Esophagus muscularis mucosa (tissue), 4 donors: Measurements from ENCODE around the gene RNF217. TPM values are rescaled to one million over a fixed set of nuclear protein-coding genes. Genes with fewer than 3 reads are reported as not detected.

Source experiments
- DNase-seq: peaks from one replicate; pipeline ENCODE4 v3.0.0-alpha.2; 2017; ENCODE audit errors: extremely low spot score
- H3K27ac ChIP-seq, 4 donors: fragments of 200-600 bp; sonication (generic); replicated peaks in 1 of 4; 1 replicate in 3 of 4; 2 replicates in 1 of 4; pipeline ENCODE4 v1.5.1; 2016 to 2019; ENCODE audit warnings: mild to moderate bottlenecking in 1 of 4
- H3K27me3 ChIP-seq, 4 donors: fragments of 200-600 bp; sonication (generic); one replicate each; pipeline versions ENCODE4 v1.5.1 to v1.6.0; 2016 to 2019
- H3K36me3 ChIP-seq, 4 donors: fragments of 200-600 bp; sonication (generic); one replicate each; pipeline ENCODE4 v1.5.1; 2016 to 2019
- H3K4me1 ChIP-seq, 4 donors: fragments of 200-600 bp; sonication (generic); one replicate each; pipeline ENCODE4 v1.5.1; 2016 to 2019
- H3K4me3 ChIP-seq, 4 donors: fragments of 200-600 bp; sonication (generic); 1 replicate in 2 of 4; 2 replicates in 2 of 4; pipeline ENCODE4 v1.5.1; 2016 to 2019; ENCODE audit warnings: mild to moderate bottlenecking in 4 of 4, moderate library complexity in 1 of 4
- H3K9me3 ChIP-seq, 4 donors: fragments of 200-600 bp; sonication (generic); 1 replicate in 3 of 4; 2 replicates in 1 of 4; pipeline ENCODE4 v1.5.1; 2016 to 2019
- EP300 ChIP-seq: sonication (generic); formaldehyde crosslinking; IDR thresholded peaks from one replicate; pipeline ENCODE4 v1.6.1; 2017; ENCODE audit warnings: antibody characterized with exemption
- POLR2A ChIP-seq: fragments of 450-650 bp; IDR thresholded peaks from one replicate; pipeline ENCODE4 v1.6.1; 2017; ENCODE audit warnings: antibody characterized with exemption, moderate library complexity, mild to moderate bottlenecking, low read depth
- POLR2AphosphoS5 ChIP-seq, 2 donors: sonication (generic); formaldehyde crosslinking; IDR thresholded peaks; one replicate each; pipeline ENCODE4 v1.6.1; 2017; ENCODE audit warnings: antibody characterized with exemption in 2 of 2
- WGBS: methylation state at CpG from one replicate; pipeline ENCODE4 v1.1.5; 2018; 5-methylcytosine and 5-hydroxymethylcytosine counted together
- intact Hi-C: fragments of 100-400 bp; cut with DNase I; formaldehyde crosslinking; loops from one replicate; pipeline ENCODE4 v1.15.1; 2023
- total RNA-seq, 4 donors: library from RNA; depleted of rRNA; stranded (reverse); fragments of >200 nt; gene quantifications; one replicate each; pipeline versions ENCODE4 v1.1.0 to v1.2.1, GENCODE V29; 2016
- TF ChIP-seq, protein P1 (sequence below), 3 experiments: fragments of 200-600 bp in 2 of 3; fragments of 450-650 bp in 1 of 3; sonication (generic) in 2 of 3; IDR thresholded peaks; one replicate each; pipeline ENCODE4 v1.5.1; 2017 to 2019; ENCODE audit warnings: antibody characterized with exemption in 3 of 3, mild to moderate bottlenecking in 2 of 3, moderate library complexity in 1 of 3

Gene RNF217
- total RNA-seq, 4 donors from 2014 or later, result 20.0 to 34.9 (median 23.2) TPM

DNA sequence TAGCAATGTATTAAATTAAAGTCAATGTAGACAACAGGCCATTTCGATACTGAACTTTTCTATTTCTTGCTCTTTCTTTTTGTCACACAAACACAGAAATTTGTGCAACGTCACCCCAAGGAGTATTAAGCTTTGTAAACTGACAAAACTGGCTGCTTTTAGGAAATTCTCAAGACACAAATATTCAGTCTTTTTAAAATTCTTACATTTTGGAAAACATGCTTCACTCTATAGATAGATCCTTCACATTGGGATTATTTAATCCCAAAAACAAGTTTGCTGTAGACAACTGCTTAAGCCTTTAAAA, 121.4 kb downstream of the RNF217 start:
- Histone ChIP-seq H3K9me3 (no peaks in the 10 kb centered on the region), H3K36me3 (peaks cover 8 to 21% (median 11%) of the 10 kb centered on the region in 4 donors), H3K4me3 (no peak overlapping the region), H3K27ac (no peak overlapping the region), H3K4me1 (no peaks in the 10 kb centered on the region), H3K27me3 (no peaks in the 10 kb centered on the region)
- WGBS, result 96% methylated on average over 2 of the region's 2 CpGs
- intact Hi-C loops, result no loop called here
- TF ChIP-seq POLR2AphosphoS5 (IDR thresholded peaks at IDR 0.05), result no peak
- TF ChIP-seq POLR2A, result no peak
- TF ChIP-seq, protein P1, sequence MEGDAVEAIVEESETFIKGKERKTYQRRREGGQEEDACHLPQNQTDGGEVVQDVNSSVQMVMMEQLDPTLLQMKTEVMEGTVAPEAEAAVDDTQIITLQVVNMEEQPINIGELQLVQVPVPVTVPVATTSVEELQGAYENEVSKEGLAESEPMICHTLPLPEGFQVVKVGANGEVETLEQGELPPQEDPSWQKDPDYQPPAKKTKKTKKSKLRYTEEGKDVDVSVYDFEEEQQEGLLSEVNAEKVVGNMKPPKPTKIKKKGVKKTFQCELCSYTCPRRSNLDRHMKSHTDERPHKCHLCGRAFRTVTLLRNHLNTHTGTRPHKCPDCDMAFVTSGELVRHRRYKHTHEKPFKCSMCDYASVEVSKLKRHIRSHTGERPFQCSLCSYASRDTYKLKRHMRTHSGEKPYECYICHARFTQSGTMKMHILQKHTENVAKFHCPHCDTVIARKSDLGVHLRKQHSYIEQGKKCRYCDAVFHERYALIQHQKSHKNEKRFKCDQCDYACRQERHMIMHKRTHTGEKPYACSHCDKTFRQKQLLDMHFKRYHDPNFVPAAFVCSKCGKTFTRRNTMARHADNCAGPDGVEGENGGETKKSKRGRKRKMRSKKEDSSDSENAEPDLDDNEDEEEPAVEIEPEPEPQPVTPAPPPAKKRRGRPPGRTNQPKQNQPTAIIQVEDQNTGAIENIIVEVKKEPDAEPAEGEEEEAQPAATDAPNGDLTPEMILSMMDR (IDR thresholded peaks at IDR 0.05), result no peak
- TF ChIP-seq EP300, result no peak
- no peak for DNase-seq

DNA sequence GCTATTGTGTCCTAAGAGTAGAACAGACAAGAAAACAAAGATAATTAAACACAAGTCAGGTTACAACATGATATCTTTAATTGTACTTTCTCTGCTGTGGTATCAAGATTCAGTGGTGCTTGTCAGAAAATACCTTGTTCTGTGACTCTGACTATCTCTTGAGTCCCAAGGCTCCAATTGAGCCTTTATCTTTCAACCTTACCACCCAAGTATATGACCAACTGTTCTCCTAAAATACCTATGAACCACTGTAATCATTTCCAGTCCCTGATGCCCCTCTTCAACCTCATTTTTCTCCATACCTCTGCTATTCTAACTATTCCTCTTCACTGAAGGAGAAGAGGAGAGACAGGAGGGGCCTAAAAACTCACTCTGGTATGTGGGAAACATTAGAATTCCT, 124.5 kb downstream of the RNF217 start:
- Histone ChIP-seq H3K9me3 (no peaks in the 10 kb centered on the region), H3K27me3 (no peaks in the 10 kb centered on the region), H3K4me1 (no peaks in the 10 kb centered on the region), H3K36me3 (peaks cover 8 to 21% (median 11%) of the 10 kb centered on the region in 4 donors), H3K27ac (no peak overlapping the region), H3K4me3 (no peak overlapping the region)
- TF ChIP-seq EP300, result no peak
- TF ChIP-seq POLR2A, result no peak
- no peak for TF ChIP-seq POLR2AphosphoS5 (IDR thresholded peaks at IDR 0.05)
- TF ChIP-seq, protein P1 (IDR thresholded peaks at IDR 0.05), result no peak
- no peak for DNase-seq
- intact Hi-C loops, result no loop called here

DNA sequence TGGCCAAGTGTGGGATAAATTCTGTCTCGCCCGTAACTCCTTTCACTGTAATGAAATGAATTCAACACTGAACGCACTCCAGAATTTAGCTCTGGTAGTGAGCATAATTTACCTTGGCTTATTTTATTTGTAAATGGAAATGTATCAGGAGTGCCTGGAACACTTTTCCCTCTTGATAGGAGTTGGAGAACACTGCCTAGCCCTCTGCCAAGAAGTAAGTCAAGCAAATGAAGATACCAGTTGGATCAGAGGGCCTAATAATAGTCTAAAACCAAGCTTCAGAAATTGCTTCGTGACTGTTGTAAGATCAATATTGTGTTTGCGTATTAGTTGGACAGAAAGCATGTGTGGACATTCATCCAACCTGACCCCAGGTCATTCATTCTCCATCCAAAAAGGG, 126.7 kb downstream of the RNF217 start:
- DNase-seq, result no peak
- TF ChIP-seq EP300, result no peak
- TF ChIP-seq, protein P1 (IDR thresholded peaks at IDR 0.05), result no peak
- no peak for TF ChIP-seq POLR2A
- TF ChIP-seq POLR2AphosphoS5 (IDR thresholded peaks at IDR 0.05), result no peak
- H3K4me1 ChIP-seq, result no peaks in the 10 kb centered on the region
- peaks cover 0 to 3% (median 0%) of the 10 kb centered on the region in 4 donors for H3K36me3 ChIP-seq
- no peaks in the 10 kb centered on the region for H3K9me3 ChIP-seq
- no peak overlapping the region for H3K27ac ChIP-seq
- H3K27me3 ChIP-seq, result no peaks in the 10 kb centered on the region
- 89% methylated on average over 5 of the region's 5 CpGs for WGBS
- intact Hi-C loops, result no loop called here
- H3K4me3 ChIP-seq, result no peak overlapping the region

DNA sequence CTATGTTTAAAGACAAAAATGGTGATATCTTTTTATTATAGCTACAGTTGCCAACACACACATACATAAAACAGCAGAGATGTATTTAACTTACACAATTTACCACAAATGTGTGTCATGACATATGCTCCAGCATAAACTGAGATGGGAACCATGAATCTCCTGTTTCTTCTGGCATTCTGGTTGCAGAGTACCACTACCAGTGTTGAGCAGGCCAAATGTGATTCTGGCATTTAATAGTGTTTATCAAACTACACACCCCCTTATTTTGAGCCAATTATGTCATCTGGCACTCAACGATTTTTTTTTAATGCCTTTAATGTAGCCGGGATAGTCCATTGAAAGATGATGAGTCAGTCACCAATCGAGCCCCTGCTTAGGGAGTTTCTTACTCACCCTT, 132.3 kb downstream of the RNF217 start:
- WGBS, result 73% methylated on average over 3 of the region's 3 CpGs
- H3K27ac ChIP-seq, result no peak overlapping the region

More for the DNA sequence above, 132.3 kb downstream of the RNF217 start:
- no peak overlapping the region for H3K4me3 ChIP-seq
- H3K9me3 ChIP-seq, result peaks cover 0 to 5% (median 0%) of the 10 kb centered on the region in 4 donors
- no peaks in the 10 kb centered on the region for H3K36me3 ChIP-seq
- H3K27me3 ChIP-seq, result no peaks in the 10 kb centered on the region
- DNase-seq, result no peak
- intact Hi-C loops, result no loop called here
- TF ChIP-seq EP300, result no peak
- TF ChIP-seq, protein P1 (IDR thresholded peaks at IDR 0.05), result no peak
- TF ChIP-seq POLR2AphosphoS5 (IDR thresholded peaks at IDR 0.05), result no peak
- TF ChIP-seq POLR2A, result no peak
- peaks cover 0 to 27% (median 22%) of the 10 kb centered on the region in 4 donors for H3K4me1 ChIP-seq
